Sigmoid colon (tissue), 4 donors: ENCODE results near the gene CACNA1D.

ENCODE experiments used
- CTCF ChIP-seq, 4 experiments: fragments of 450-650 bp in 3 of 4; fragments of 200-600 bp in 1 of 4; IDR thresholded peaks; one replicate each; pipeline ENCODE4 v1.5.1; 2016 to 2019; ENCODE audit warnings: antibody characterized with exemption in 4 of 4, mild to moderate bottlenecking in 3 of 4, moderate library complexity in 2 of 4
- EP300 ChIP-seq, 4 donors: sonication (generic); formaldehyde crosslinking; IDR thresholded peaks; one replicate each; pipeline ENCODE4 v1.6.1; 2017; ENCODE audit warnings: antibody characterized with exemption in 4 of 4
- POLR2A ChIP-seq, 2 donors: fragments of 450-650 bp; IDR thresholded peaks; one replicate each; pipeline ENCODE4 v1.6.1; 2016; ENCODE audit warnings: antibody characterized with exemption in 2 of 2, mild to moderate bottlenecking in 2 of 2, moderate library complexity in 2 of 2
- POLR2AphosphoS5 ChIP-seq, 4 donors: sonication (generic); formaldehyde crosslinking; IDR thresholded peaks; one replicate each; pipeline ENCODE4 v1.6.1; 2017; ENCODE audit warnings: antibody characterized with exemption in 4 of 4

DNA sequence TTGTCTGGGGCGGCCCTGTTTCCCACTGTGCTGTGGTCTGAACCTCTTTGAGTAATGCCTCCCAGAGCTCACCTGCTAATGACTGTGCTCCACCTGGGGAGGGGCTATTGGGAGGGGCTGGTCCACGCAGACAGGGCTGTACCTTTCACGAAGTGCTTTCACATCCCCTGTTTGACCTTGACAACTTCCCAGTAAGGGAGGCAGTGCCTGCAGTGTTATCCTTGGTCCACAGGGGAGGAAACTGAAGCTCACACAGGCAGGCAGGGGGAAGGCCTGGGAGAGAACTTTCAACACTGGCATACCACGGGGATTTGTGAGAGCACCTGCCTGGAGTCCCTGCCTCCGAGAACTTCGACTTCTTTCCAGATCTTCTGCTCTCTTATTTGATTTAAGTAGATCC, 91.2 kb downstream of the CACNA1D start:
- no peak for TF ChIP-seq CTCF (IDR thresholded peaks at IDR 0.05)
- TF ChIP-seq POLR2A (IDR thresholded peaks at IDR 0.05) = no peak
- no peak for TF ChIP-seq EP300 (IDR thresholded peaks at IDR 0.05)
- no peak for TF ChIP-seq POLR2AphosphoS5 (IDR thresholded peaks at IDR 0.05)
